ENCODE results near the gene ADGRE2.
"Not testable (repeated sequence)": the region's sequence is repeated elsewhere in the genome, so short reads cannot be mapped to it uniquely, and the experiment has no call there.

The ADGRE2 gene

DNA sequence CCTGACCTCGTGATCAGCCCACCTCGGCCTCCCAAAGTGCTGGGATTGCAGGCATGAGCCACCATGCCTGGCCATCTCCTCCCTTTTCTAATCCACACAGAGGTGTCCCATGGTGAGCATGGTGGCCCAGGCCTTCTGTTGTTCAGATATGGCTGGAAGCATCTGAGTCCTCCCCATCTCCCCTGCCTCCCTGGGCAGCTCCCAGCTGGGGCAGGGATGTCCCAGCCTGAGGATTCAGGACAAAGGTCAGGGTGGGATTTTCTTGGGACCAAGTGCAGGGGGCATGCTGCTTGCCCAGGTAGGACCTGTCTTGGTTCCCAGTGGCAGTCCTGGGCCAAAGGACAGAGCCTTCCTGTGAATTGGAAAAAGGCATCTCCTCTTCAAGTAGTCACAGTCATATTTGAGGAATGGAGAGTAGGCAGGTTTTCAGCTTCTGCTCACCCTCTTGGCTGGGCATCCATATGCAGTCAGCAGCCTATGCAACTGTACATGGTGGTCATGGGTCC, 10.8 kb downstream of the ADGRE2 start:
- CTCF ChIA-PET = interaction anchor here (1.3 kb wide), 1 partner anchor 195 kb away, joined by 3 read pairs; no protein-coding TSS in a partner anchor
- peaks cover 28 to 89% (median 54%) of the 10 kb centered on the region in 4 experiments for H3K36me3 ChIP-seq (ENCODE audit: control insufficient read depth in 4 of 4, insufficient read depth in 4 of 4, low read length in 3 of 4)
- DNase-seq = no peak
- H3K27me3 ChIP-seq (replicated peaks in 2 of 5; ENCODE audit: control insufficient read depth in 4 of 5, insufficient read depth in 5 of 5, low read length in 4 of 5) = no peaks in the 10 kb centered on the region
- H3K27ac ChIP-seq (ENCODE audit: insufficient read depth in 1 of 2, low read depth in 1 of 2, low read length in 2 of 2, poor library complexity in 1 of 2, severe bottlenecking in 2 of 2) = no peak overlapping the region
- no peak overlapping the region for H3K4me3 ChIP-seq (ENCODE audit: control insufficient read depth in 1 of 7, extremely low read depth in 1 of 7, insufficient read depth in 4 of 7, low read depth in 2 of 7, low read length in 6 of 7)
- WGBS (ENCODE audit: insufficient coverage) = 100% methylated on average over 2 of the region's 2 CpGs
- POLR2A ChIA-PET = no interaction called here
- no peaks in the 10 kb centered on the region for H3K4me1 ChIP-seq (ENCODE audit: control extremely low read depth in 1 of 4, control insufficient read depth in 4 of 4, insufficient read depth in 4 of 4, low read length in 3 of 4)
- no peaks in the 10 kb centered on the region for H3K9me3 ChIP-seq (ENCODE audit: control extremely low read depth in 1 of 5, control insufficient read depth in 4 of 5, insufficient read depth in 2 of 5, low read depth in 1 of 5, low read length in 4 of 5)

DNA sequence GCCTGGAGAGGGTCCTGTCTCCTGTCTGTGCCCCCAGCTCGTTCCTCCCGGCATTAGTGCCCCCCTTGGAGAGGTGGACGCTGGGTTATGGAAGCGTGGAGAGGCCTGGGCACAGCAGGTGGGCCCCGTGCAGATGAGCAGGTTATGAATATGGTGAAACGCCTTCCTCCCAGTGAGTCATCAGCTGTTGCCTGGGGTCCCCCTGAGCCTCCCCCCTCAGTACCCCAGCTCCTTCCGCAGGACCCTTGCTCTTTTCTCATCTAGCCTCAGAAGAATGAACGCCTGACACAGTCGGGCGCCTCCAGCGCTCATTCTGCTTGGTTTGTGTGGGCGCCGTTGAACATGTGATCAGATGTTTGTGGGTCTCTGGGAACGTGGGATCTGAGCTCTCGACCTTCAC, 12.5 kb downstream of the ADGRE2 start:
- not testable (repeated sequence) for DNase-seq; H3K27me3 ChIP-seq (replicated peaks in 2 of 5; ENCODE audit: control insufficient read depth in 4 of 5, insufficient read depth in 5 of 5, low read length in 4 of 5); H3K4me3 ChIP-seq (ENCODE audit: control insufficient read depth in 1 of 7, extremely low read depth in 1 of 7, insufficient read depth in 4 of 7, low read depth in 2 of 7, low read length in 6 of 7); H3K4me1 ChIP-seq (ENCODE audit: control extremely low read depth in 1 of 4, control insufficient read depth in 4 of 4, insufficient read depth in 4 of 4, low read length in 3 of 4); H3K9me3 ChIP-seq (ENCODE audit: control extremely low read depth in 1 of 5, control insufficient read depth in 4 of 5, insufficient read depth in 2 of 5, low read depth in 1 of 5, low read length in 4 of 5); H3K27ac ChIP-seq (ENCODE audit: insufficient read depth in 1 of 2, low read depth in 1 of 2, low read length in 2 of 2, poor library complexity in 1 of 2, severe bottlenecking in 2 of 2)
- peaks cover 23 to 90% (median 47%) of the 10 kb centered on the region in 4 experiments for H3K36me3 ChIP-seq (ENCODE audit: control insufficient read depth in 4 of 4, insufficient read depth in 4 of 4, low read length in 3 of 4)
- ChIA-PET CTCF (interaction anchor here (1.3 to 1.4 kb wide), 2 partner anchors 9 to 21 kb away, joined by 4 to 5 read pairs; no protein-coding TSS in a partner anchor), POLR2A (interaction anchor here (0.7 to 1.2 kb wide), 2 partner anchors 10 to 368 kb away, joined by 4 to 13 read pairs; no protein-coding TSS in a partner anchor)
- 100% methylated on average over 1 of the region's 15 CpGs for WGBS (ENCODE audit: insufficient coverage)

DNA sequence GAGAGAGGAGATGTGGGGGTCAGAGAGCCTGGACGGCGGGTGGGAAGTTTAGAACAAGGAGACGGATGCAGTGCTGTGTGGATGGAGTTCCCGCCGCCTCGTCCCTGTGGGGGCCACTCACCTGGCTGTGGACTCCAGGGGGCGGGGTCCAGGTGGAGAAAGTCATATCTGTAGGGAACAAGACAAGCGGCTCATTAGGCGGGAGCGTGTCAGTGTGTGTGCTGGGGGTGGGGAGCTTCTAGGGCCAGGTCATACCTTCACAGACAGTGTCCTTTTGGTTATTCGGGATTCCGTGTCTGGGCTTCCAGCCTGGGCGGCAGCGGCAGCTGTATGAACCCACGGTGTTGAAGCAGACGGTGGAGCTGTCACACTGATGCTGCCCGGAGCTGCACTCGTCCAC, 13.0 kb downstream of the ADGRE2 start:
- no CpG with 5 or more reads among the region's 18 CpGs for WGBS (ENCODE audit: insufficient coverage)
- H3K27ac ChIP-seq (ENCODE audit: insufficient read depth in 1 of 2, low read depth in 1 of 2, low read length in 2 of 2, poor library complexity in 1 of 2, severe bottlenecking in 2 of 2); H3K4me3 ChIP-seq (ENCODE audit: control insufficient read depth in 1 of 7, extremely low read depth in 1 of 7, insufficient read depth in 4 of 7, low read depth in 2 of 7, low read length in 6 of 7); DNase-seq; H3K27me3 ChIP-seq (replicated peaks in 2 of 5; ENCODE audit: control insufficient read depth in 4 of 5, insufficient read depth in 5 of 5, low read length in 4 of 5); H3K4me1 ChIP-seq (ENCODE audit: control extremely low read depth in 1 of 4, control insufficient read depth in 4 of 4, insufficient read depth in 4 of 4, low read length in 3 of 4); H3K9me3 ChIP-seq (ENCODE audit: control extremely low read depth in 1 of 5, control insufficient read depth in 4 of 5, insufficient read depth in 2 of 5, low read depth in 1 of 5, low read length in 4 of 5): not testable (repeated sequence)
- ChIA-PET CTCF (interaction anchor here (1.3 to 1.4 kb wide), 2 partner anchors 10 to 21 kb away, joined by 4 to 5 read pairs; no protein-coding TSS in a partner anchor), POLR2A (interaction anchor here (0.7 kb wide), 1 partner anchor 368 kb away, joined by 13 read pairs; no protein-coding TSS in a partner anchor)
- peaks cover 23 to 92% (median 49%) of the 10 kb centered on the region in 4 experiments for H3K36me3 ChIP-seq (ENCODE audit: control insufficient read depth in 4 of 4, insufficient read depth in 4 of 4, low read length in 3 of 4)

DNA sequence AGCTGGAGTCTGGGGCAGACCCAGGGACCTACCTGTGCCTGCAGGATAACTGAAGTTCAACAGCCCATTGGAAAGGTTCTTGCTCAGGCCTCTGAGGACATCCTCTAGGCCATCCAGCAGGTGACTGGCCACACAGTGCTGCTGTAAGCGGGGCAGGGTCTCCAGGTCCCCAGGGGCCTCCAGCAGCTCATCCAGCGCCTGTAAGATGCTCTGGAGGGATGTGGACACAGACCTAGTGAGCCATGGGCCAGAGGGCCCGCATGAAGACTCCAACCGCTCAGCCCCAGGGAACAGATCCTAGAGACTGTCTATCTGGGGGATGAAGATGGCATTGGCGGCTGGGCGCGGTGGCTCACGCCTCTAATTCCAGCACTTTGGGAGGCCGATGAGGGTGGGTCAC, 14.0 kb downstream of the ADGRE2 start:
- 97% methylated on average over 7 of the region's 9 CpGs for WGBS (ENCODE audit: insufficient coverage)
- POLR2A ChIA-PET = no interaction called here
- Histone ChIP-seq H3K4me1 (ENCODE audit: control extremely low read depth in 1 of 4, control insufficient read depth in 4 of 4, insufficient read depth in 4 of 4, low read length in 3 of 4) (no peaks in the 10 kb centered on the region), H3K27me3 (replicated peaks in 2 of 5; ENCODE audit: control insufficient read depth in 4 of 5, insufficient read depth in 5 of 5, low read length in 4 of 5) (no peaks in the 10 kb centered on the region), H3K27ac (ENCODE audit: insufficient read depth in 1 of 2, low read depth in 1 of 2, low read length in 2 of 2, poor library complexity in 1 of 2, severe bottlenecking in 2 of 2) (no peak overlapping the region), H3K36me3 (ENCODE audit: control insufficient read depth in 4 of 4, insufficient read depth in 4 of 4, low read length in 3 of 4) (peaks cover 17 to 91% (median 48%) of the 10 kb centered on the region in 4 experiments), H3K9me3 (ENCODE audit: control extremely low read depth in 1 of 5, control insufficient read depth in 4 of 5, insufficient read depth in 2 of 5, low read depth in 1 of 5, low read length in 4 of 5) (no peaks in the 10 kb centered on the region), H3K4me3 (ENCODE audit: control insufficient read depth in 1 of 7, extremely low read depth in 1 of 7, insufficient read depth in 4 of 7, low read depth in 2 of 7, low read length in 6 of 7) (no peak overlapping the region)
- DNase-seq = no peak
- CTCF ChIA-PET = no interaction called here

DNA sequence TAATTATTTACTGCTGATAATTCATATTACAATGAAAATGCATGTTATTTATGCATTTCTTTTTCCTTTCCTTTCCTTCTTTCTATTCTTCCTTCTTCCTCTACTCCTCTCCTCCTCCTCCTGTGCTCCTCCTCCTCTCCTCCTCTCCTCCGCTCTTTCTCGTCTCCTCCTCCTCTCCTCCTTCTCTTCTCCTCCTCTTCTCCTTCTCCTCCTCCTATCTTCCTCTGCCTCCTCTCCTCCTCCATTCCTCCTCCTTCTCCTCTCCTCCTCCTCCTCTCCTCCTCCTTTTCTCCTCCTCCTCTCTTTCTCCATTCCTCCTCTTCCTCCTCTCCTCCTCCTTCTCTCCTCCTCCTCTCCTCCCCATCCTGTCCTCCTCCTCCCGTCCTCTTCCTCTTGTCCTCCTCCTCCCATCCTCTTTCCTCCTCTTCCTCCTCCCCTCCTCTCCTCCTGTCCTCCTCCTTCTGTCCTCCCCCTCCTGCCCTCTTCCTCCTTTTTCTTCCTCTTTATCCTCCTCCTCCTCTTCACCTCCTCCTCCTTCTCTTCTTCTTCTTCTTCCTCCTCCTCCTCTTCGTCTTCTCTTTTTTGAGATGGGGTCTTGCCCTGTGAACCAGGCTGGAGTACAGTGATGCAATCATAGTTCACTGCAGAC, 14.7 kb downstream of the ADGRE2 start:
- DNase-seq = no peak
- Histone ChIP-seq H3K27me3 (replicated peaks in 2 of 5; ENCODE audit: control insufficient read depth in 4 of 5, insufficient read depth in 5 of 5, low read length in 4 of 5) (no peaks in the 10 kb centered on the region), H3K9me3 (ENCODE audit: control extremely low read depth in 1 of 5, control insufficient read depth in 4 of 5, insufficient read depth in 2 of 5, low read depth in 1 of 5, low read length in 4 of 5) (no peaks in the 10 kb centered on the region), H3K4me3 (ENCODE audit: control insufficient read depth in 1 of 7, extremely low read depth in 1 of 7, insufficient read depth in 4 of 7, low read depth in 2 of 7, low read length in 6 of 7) (no peak overlapping the region), H3K36me3 (ENCODE audit: control insufficient read depth in 4 of 4, insufficient read depth in 4 of 4, low read length in 3 of 4) (peaks cover 15 to 87% (median 45%) of the 10 kb centered on the region in 4 experiments), H3K4me1 (ENCODE audit: control extremely low read depth in 1 of 4, control insufficient read depth in 4 of 4, insufficient read depth in 4 of 4, low read length in 3 of 4) (no peaks in the 10 kb centered on the region), H3K27ac (ENCODE audit: insufficient read depth in 1 of 2, low read depth in 1 of 2, low read length in 2 of 2, poor library complexity in 1 of 2, severe bottlenecking in 2 of 2) (no peak overlapping the region)
- ChIA-PET POLR2A (interaction anchor here (0.6 kb wide), 1 partner anchor 54 kb away, joined by 4 read pairs; no protein-coding TSS in a partner anchor), CTCF (no interaction called here)
- WGBS (ENCODE audit: insufficient coverage) = 98% methylated on average over 3 of the region's 4 CpGs

DNA sequence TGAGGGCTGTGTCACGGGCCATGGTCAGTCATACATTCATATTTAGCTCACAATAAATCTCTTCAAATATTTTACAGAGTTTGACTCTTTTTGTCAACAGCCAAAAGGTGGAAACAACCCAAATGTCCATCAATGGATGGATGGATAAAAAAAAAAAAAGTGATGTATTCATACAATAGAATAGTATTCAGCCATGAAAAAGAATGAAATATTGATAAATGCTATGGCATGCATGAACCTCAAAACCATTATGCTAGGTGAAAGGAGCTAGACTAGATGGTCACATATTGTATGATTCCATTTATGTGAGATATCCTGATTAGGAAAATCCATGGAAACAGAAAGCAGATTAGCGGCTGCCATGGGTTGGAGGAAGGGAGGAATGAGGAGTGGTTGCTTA, 16.2 kb downstream of the ADGRE2 start:
- Histone ChIP-seq H3K27ac (ENCODE audit: insufficient read depth in 1 of 2, low read depth in 1 of 2, low read length in 2 of 2, poor library complexity in 1 of 2, severe bottlenecking in 2 of 2) (no peak overlapping the region), H3K27me3 (replicated peaks in 2 of 5; ENCODE audit: control insufficient read depth in 4 of 5, insufficient read depth in 5 of 5, low read length in 4 of 5) (no peaks in the 10 kb centered on the region), H3K4me3 (ENCODE audit: control insufficient read depth in 1 of 7, extremely low read depth in 1 of 7, insufficient read depth in 4 of 7, low read depth in 2 of 7, low read length in 6 of 7) (no peak overlapping the region), H3K9me3 (ENCODE audit: control extremely low read depth in 1 of 5, control insufficient read depth in 4 of 5, insufficient read depth in 2 of 5, low read depth in 1 of 5, low read length in 4 of 5) (no peaks in the 10 kb centered on the region), H3K4me1 (ENCODE audit: control extremely low read depth in 1 of 4, control insufficient read depth in 4 of 4, insufficient read depth in 4 of 4, low read length in 3 of 4) (no peaks in the 10 kb centered on the region), H3K36me3 (ENCODE audit: control insufficient read depth in 4 of 4, insufficient read depth in 4 of 4, low read length in 3 of 4) (peaks cover 7 to 81% (median 39%) of the 10 kb centered on the region in 4 experiments)
- DNase-seq = no peak
- ChIA-PET POLR2A (no interaction called here), CTCF (interaction anchor here (1.0 kb wide), 1 partner anchor 12 kb away, joined by 5 read pairs; no protein-coding TSS in a partner anchor)
- WGBS (ENCODE audit: insufficient coverage) = 100% methylated on average over 1 of the region's 2 CpGs

DNA sequence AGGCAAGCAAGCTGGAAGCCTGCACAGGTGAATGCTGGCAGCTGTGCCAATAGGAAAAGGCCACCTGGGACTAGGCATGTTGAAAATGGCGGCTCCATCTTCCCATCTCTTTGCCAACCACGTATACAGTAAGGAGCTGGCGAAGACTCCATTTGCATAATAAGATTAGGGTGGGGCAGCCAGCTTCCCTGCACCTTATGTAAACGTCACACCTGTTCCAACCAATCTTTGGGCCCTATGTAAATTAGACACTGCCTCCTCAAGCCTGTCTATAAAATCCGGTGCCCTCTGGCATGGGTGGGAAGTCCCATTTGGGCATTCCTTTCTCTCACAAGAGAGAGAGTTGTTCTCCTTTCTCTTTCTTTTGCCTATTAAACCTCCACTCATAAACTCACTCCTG, 16.8 kb downstream of the ADGRE2 start:
- CTCF ChIA-PET = interaction anchor here (0.7 to 1.0 kb wide), 2 partner anchors 11 to 1734 kb away, joined by 3 to 5 read pairs; no protein-coding TSS in a partner anchor
- 94% methylated on average over 3 of the region's 5 CpGs for WGBS (ENCODE audit: insufficient coverage)
- H3K4me3 ChIP-seq (ENCODE audit: control insufficient read depth in 1 of 7, extremely low read depth in 1 of 7, insufficient read depth in 4 of 7, low read depth in 2 of 7, low read length in 6 of 7) = no peak overlapping the region
- no peaks in the 10 kb centered on the region for H3K27me3 ChIP-seq (replicated peaks in 2 of 5; ENCODE audit: control insufficient read depth in 4 of 5, insufficient read depth in 5 of 5, low read length in 4 of 5)
- H3K27ac ChIP-seq (ENCODE audit: insufficient read depth in 1 of 2, low read depth in 1 of 2, low read length in 2 of 2, poor library complexity in 1 of 2, severe bottlenecking in 2 of 2) = no peak overlapping the region
- POLR2A ChIA-PET = interaction anchor here (0.6 kb wide), 1 partner anchor 31 kb away, joined by 3 read pairs; no protein-coding TSS in a partner anchor
- peaks cover 7 to 79% (median 36%) of the 10 kb centered on the region in 4 experiments for H3K36me3 ChIP-seq (ENCODE audit: control insufficient read depth in 4 of 4, insufficient read depth in 4 of 4, low read length in 3 of 4)
- no peaks in the 10 kb centered on the region for H3K4me1 ChIP-seq (ENCODE audit: control extremely low read depth in 1 of 4, control insufficient read depth in 4 of 4, insufficient read depth in 4 of 4, low read length in 3 of 4)
- H3K9me3 ChIP-seq (ENCODE audit: control extremely low read depth in 1 of 5, control insufficient read depth in 4 of 5, insufficient read depth in 2 of 5, low read depth in 1 of 5, low read length in 4 of 5) = no peaks in the 10 kb centered on the region
- no peak for DNase-seq

Data from common myeloid progenitor, CD34-positive (primary cell).